Measurements from ENCODE around the gene METTL14.
"Not testable (repeated sequence)": the region's sequence is repeated elsewhere in the genome, so short reads cannot be mapped to it uniquely, and the experiment has no call there.

Gene METTL14

GRCh38 chr4:118684873-118685811, at the start of gene METTL14:
Gene METTL14, plus strand, starts transcription at chr4:118685392. Its CDS starts 143 bp downstream, at chr4:118685535.
- peak; percentile 83 to 87 for DNase-seq
- Mint-ChIP-seq H3K4me3 (peak within 1 kb of the TSS; percentile 94 to 98), H3K27ac (peak within 1 kb of the TSS; percentile 95 to 98), H3K27me3 (no peaks in the 10 kb centered on the region), H3K9me3 (no peaks in the 10 kb centered on the region), H3K4me1 (peaks cover 26% of the 10 kb centered on the region)
- peak; percentile 98 for ATAC-seq

GRCh38 chr4:118636126-118636525, 49.1 kb upstream of the METTL14 start:
- H3K27ac Mint-ChIP-seq, result peak overlapping the region in 1 of 2 donors; percentile 36
- H3K4me3 Mint-ChIP-seq, H3K27me3 Mint-ChIP-seq, ATAC-seq, H3K9me3 Mint-ChIP-seq, DNase-seq, H3K4me1 Mint-ChIP-seq: not testable (repeated sequence)

GRCh38 chr4:118664665-118665064, 20.5 kb upstream of the METTL14 start:
- H3K9me3 Mint-ChIP-seq, H3K4me1 Mint-ChIP-seq, H3K27ac Mint-ChIP-seq, H3K4me3 Mint-ChIP-seq, H3K27me3 Mint-ChIP-seq, ATAC-seq: not testable (repeated sequence)
- DNase-seq, result peak in 1 of 2 donors; percentile 24

- DNase-seq, H3K9me3 Mint-ChIP-seq, H3K4me3 Mint-ChIP-seq, H3K4me1 Mint-ChIP-seq, H3K27ac Mint-ChIP-seq, H3K27me3 Mint-ChIP-seq, ATAC-seq: not testable (repeated sequence)
Measured at GRCh38 chr4:118669220-118669619, 16.0 kb upstream of the METTL14 start.

- ATAC-seq, H3K27me3 Mint-ChIP-seq, H3K9me3 Mint-ChIP-seq, H3K27ac Mint-ChIP-seq, H3K4me1 Mint-ChIP-seq, H3K4me3 Mint-ChIP-seq, DNase-seq: not testable (repeated sequence)
Measured at GRCh38 chr4:118670968-118671367, 14.2 kb upstream of the METTL14 start.

- Mint-ChIP-seq H3K4me1 (no peaks in the 10 kb centered on the region), H3K4me3 (no peak overlapping the region), H3K27me3 (no peaks in the 10 kb centered on the region), H3K9me3 (no peaks in the 10 kb centered on the region), H3K27ac (no peak overlapping the region)
- DNase-seq (no peak), ATAC-seq (no peak)
Measured at GRCh38 chr4:118676128-118676527, 9.1 kb upstream of the METTL14 start.

GRCh38 chr4:118680808-118681207, 4.4 kb upstream of the METTL14 start:
- peaks cover 12% of the 10 kb centered on the region for H3K4me1 Mint-ChIP-seq

GRCh38 chr4:118682928-118683327, 2.3 kb upstream of the METTL14 start:
- DNase-seq (no peak), ATAC-seq (no peak)
- H3K27ac Mint-ChIP-seq, result peak overlapping the region in 1 of 2 donors; percentile 74
- H3K9me3 Mint-ChIP-seq, result no peaks in the 10 kb centered on the region
- H3K4me1 Mint-ChIP-seq, result peaks cover 26% of the 10 kb centered on the region
- H3K4me3 Mint-ChIP-seq, result peak overlapping the region in 1 of 2 donors; percentile 5
- no peaks in the 10 kb centered on the region for H3K27me3 Mint-ChIP-seq

More at GRCh38 chr4:118680808-118681207, 4.4 kb upstream of the METTL14 start:
- no peak for ATAC-seq
- Mint-ChIP-seq H3K27me3 (no peaks in the 10 kb centered on the region), H3K4me3 (no peak overlapping the region), H3K9me3 (no peaks in the 10 kb centered on the region), H3K27ac (no peak overlapping the region)
- no peak for DNase-seq

GRCh38 chr4:118683513-118683912, 1.7 kb upstream of the METTL14 start:
- Mint-ChIP-seq H3K27ac (no peak overlapping the region), H3K4me3 (peak overlapping the region in 1 of 2 donors; percentile 5), H3K9me3 (no peaks in the 10 kb centered on the region), H3K27me3 (no peaks in the 10 kb centered on the region), H3K4me1 (peaks cover 26% of the 10 kb centered on the region)
- ATAC-seq (no peak), DNase-seq (no peak)

GRCh38 chr4:118703118-118703517, 17.9 kb downstream of the METTL14 start:
- Mint-ChIP-seq H3K27me3 (no peaks in the 10 kb centered on the region), H3K4me1 (no peaks in the 10 kb centered on the region), H3K4me3 (no peak overlapping the region), H3K27ac (no peak overlapping the region), H3K9me3 (no peaks in the 10 kb centered on the region)
- ATAC-seq (no peak), DNase-seq (no peak)

- H3K27me3 Mint-ChIP-seq, result no peaks in the 10 kb centered on the region
- H3K9me3 Mint-ChIP-seq, result no peaks in the 10 kb centered on the region
- H3K27ac Mint-ChIP-seq, result no peak overlapping the region
- peaks cover 18% of the 10 kb centered on the region for H3K4me1 Mint-ChIP-seq
- ATAC-seq, result no peak
- no peak for DNase-seq
- H3K4me3 Mint-ChIP-seq, result no peak overlapping the region
Measured at GRCh38 chr4:118711052-118711451, 25.9 kb downstream of the METTL14 start.

- H3K27ac Mint-ChIP-seq, result no peak overlapping the region
- no peaks in the 10 kb centered on the region for H3K9me3 Mint-ChIP-seq
- H3K4me1 Mint-ChIP-seq, result peaks cover 18% of the 10 kb centered on the region
- ATAC-seq (peak; percentile 79), DNase-seq (peak in 1 of 2 donors; percentile 11)
- no peaks in the 10 kb centered on the region for H3K27me3 Mint-ChIP-seq
- no peak overlapping the region for H3K4me3 Mint-ChIP-seq
Measured at GRCh38 chr4:118712872-118713271, 27.7 kb downstream of the METTL14 start.

- no peak for ATAC-seq
- Mint-ChIP-seq H3K27me3 (no peaks in the 10 kb centered on the region), H3K9me3 (no peaks in the 10 kb centered on the region), H3K4me3 (no peak overlapping the region), H3K4me1 (peaks cover 18% of the 10 kb centered on the region), H3K27ac (no peak overlapping the region)
- DNase-seq, result no peak
Measured at GRCh38 chr4:118714682-118715081, 29.5 kb downstream of the METTL14 start.

GRCh38 chr4:118716304-118716703, 31.1 kb downstream of the METTL14 start:
- no peaks in the 10 kb centered on the region for H3K9me3 Mint-ChIP-seq
- no peak for ATAC-seq
- no peak overlapping the region for H3K27ac Mint-ChIP-seq
- H3K4me3 Mint-ChIP-seq, result no peak overlapping the region
- no peak for DNase-seq
- no peaks in the 10 kb centered on the region for H3K27me3 Mint-ChIP-seq
- peaks cover 18% of the 10 kb centered on the region for H3K4me1 Mint-ChIP-seq

- Mint-ChIP-seq H3K27me3 (no peaks in the 10 kb centered on the region), H3K9me3 (no peaks in the 10 kb centered on the region), H3K27ac (peak overlapping the region in 1 of 2 donors; percentile 50), H3K4me1 (no peaks in the 10 kb centered on the region), H3K4me3 (no peak overlapping the region)
- ATAC-seq, result no peak
- DNase-seq, result no peak
Measured at GRCh38 chr4:118718511-118719170, 33.4 kb downstream of the METTL14 start.

- Mint-ChIP-seq H3K9me3 (no peaks in the 10 kb centered on the region), H3K27me3 (no peaks in the 10 kb centered on the region)
Measured at GRCh38 chr4:118721752-118722151, 36.6 kb downstream of the METTL14 start.

More at GRCh38 chr4:118721752-118722151, 36.6 kb downstream of the METTL14 start:
- Mint-ChIP-seq H3K4me3 (no peak overlapping the region), H3K27ac (no peak overlapping the region), H3K4me1 (no peaks in the 10 kb centered on the region)
- ATAC-seq, result no peak
- DNase-seq, result no peak
